GM12878 (cell line): Measurements from ENCODE around the gene USP36. TPM values are rescaled to one million over a fixed set of nuclear protein-coding genes. Genes with fewer than 3 reads are reported as not detected.
A peak's percentile ranks its signal among the peaks of the same experiment; 100 is the strongest.

Experiments
- ASH2L ChIP-seq: fragments of 300-600, 200-600 bp; sonication (generic); IDR thresholded peaks from 2 replicates; pipeline ENCODE4 v1.6.1; 2017; ENCODE audit warnings: low read depth, mild to moderate bottlenecking, borderline replicate concordance
- BCL11A ChIP-seq: IDR thresholded peaks from 2 replicates; pipeline ENCODE4 v1.6.1; 2011; ENCODE audit warnings: low read depth, low read length
- HDAC2 ChIP-seq: fragments of 200-600 bp; sonication (generic); IDR thresholded peaks from 2 replicates; pipeline ENCODE4 v1.6.1; 2017
- MLLT1 ChIP-seq: fragments of 450-650 bp; IDR thresholded peaks from 2 replicates; pipeline ENCODE4 v1.6.1; 2016; ENCODE audit warnings: mild to moderate bottlenecking
- MYB ChIP-seq: fragments of 150-350 bp; IDR thresholded peaks from 2 replicates; pipeline ENCODE4 v1.6.1; 2014; ENCODE audit warnings: mild to moderate bottlenecking, low read depth, low read length, borderline replicate concordance
- NFXL1 ChIP-seq: fragments of 450-650 bp; IDR thresholded peaks from 2 replicates; pipeline ENCODE4 v1.6.1; 2017; ENCODE audit warnings: antibody characterized with exemption, mild to moderate bottlenecking, borderline replicate concordance
- NR2C2 ChIP-seq: IDR thresholded peaks from 2 replicates; pipeline ENCODE4 v1.6.1; 2011; ENCODE audit warnings: borderline replicate concordance, low read depth; ENCODE audit not compliant: control insufficient read depth, insufficient read length
- POLR2A ChIP-seq: IDR thresholded peaks from 2 replicates; pipeline ENCODE4 v1.6.1; 2011; ENCODE audit warnings: low read depth, mild to moderate bottlenecking, low read length
- RB1 ChIP-seq: fragments of 450-650 bp; formaldehyde crosslinking; IDR thresholded peaks from 2 replicates; pipeline ENCODE4 v1.6.1; 2017; ENCODE audit warnings: mild to moderate bottlenecking, borderline replicate concordance
- RBBP5 ChIP-seq: fragments of 200-600 bp; sonication (generic); conservative IDR thresholded peaks from 2 replicates; pipeline ENCODE4 v1.6.1; 2016
- SMC3 ChIP-seq: IDR thresholded peaks from 2 replicates; pipeline ENCODE4 v1.6.1; 2011; ENCODE audit warnings: low read length, improper control_type of control experiment, borderline replicate concordance
- STAT3 ChIP-seq: IDR thresholded peaks from 2 replicates; pipeline ENCODE4 v1.6.1; 2011; ENCODE audit warnings: low read depth, low read length, improper control_type of control experiment
- USF2 ChIP-seq: IDR thresholded peaks from 2 replicates; pipeline ENCODE4 v1.6.1; 2011; ENCODE audit warnings: low read depth, low read length, improper control_type of control experiment, borderline replicate concordance
- ZNF384 ChIP-seq: IDR thresholded peaks from 2 replicates; pipeline ENCODE4 v1.6.1; 2012; ENCODE audit warnings: low read depth, mild to moderate bottlenecking, low read length, improper control_type of control experiment, borderline replicate concordance
- polyA plus RNA-seq, 11 experiments: library from polyadenylated mRNA; depleted of rRNA in 4 of 11; unstranded in 6 of 11; stranded (reverse) in 5 of 11; fragments of >200 nt; fragmentation: Nextera tagmentation in 4 of 11; fragmentation: Illumina TruSeq in 1 of 11; extraction: Ambion mirVana in 4 of 11; extraction: Trizol in 1 of 11; gene quantifications; 1 replicate in 1 of 11; 2 replicates in 10 of 11; pipeline versions ENCODE4 v1.2.1 to v1.2.3, GENCODE V29; 2011 to 2016; ENCODE audit warnings: inconsistent platforms in 2 of 11, missing spikeins in 2 of 11, low read depth in 1 of 11
- total RNA-seq, 4 experiments: library from RNA; depleted of rRNA in 3 of 4; stranded (reverse); fragments of >200 nt in 3 of 4; fragmentation: Illumina TruSeq in 1 of 4; extraction: Trizol in 1 of 4; gene quantifications; 2 replicates each; pipeline versions ENCODE4 v1.2.1 to v1.2.3, GENCODE V29; 2013 to 2021
- TF ChIP-seq, protein P1 (sequence below): fragments of 450-650 bp; IDR thresholded peaks from 2 replicates; pipeline ENCODE4 v1.6.1; 2017; ENCODE audit warnings: antibody characterized with exemption, mild to moderate bottlenecking, moderate library complexity
- TF ChIP-seq, protein P2 (sequence below): fragments of 450-650 bp; IDR thresholded peaks from 2 replicates; pipeline ENCODE4 v1.6.1; 2017; ENCODE audit warnings: mild to moderate bottlenecking, moderate library complexity
- TF ChIP-seq, protein P3 (sequence below): IDR thresholded peaks from 2 replicates; pipeline ENCODE4 v1.6.1; 2012; ENCODE audit warnings: low read depth, low read length, improper control_type of control experiment
- TF ChIP-seq, protein P4 (sequence below), 3 experiments: IDR thresholded peaks in 2 of 3; conservative IDR thresholded peaks in 1 of 3; 2 replicates each; pipeline ENCODE4 v1.5.1; 2011; ENCODE audit warnings: low read depth in 3 of 3, low read length in 3 of 3, mild to moderate bottlenecking in 3 of 3, control low read depth in 2 of 3, moderate library complexity in 2 of 3, inconsistent platforms in 1 of 3, mixed read lengths in 1 of 3; ENCODE audit not compliant: control insufficient read depth in 2 of 3, insufficient read depth in 1 of 3; ENCODE audit errors: extremely low read depth in 1 of 3

The USP36 gene
- total and polyA plus RNA-seq, 10 of the 15 experiments (the other 5 are each of a cell fraction or from before 2014, with no cell fraction given): 7.2 to 65.7 (median 33.6) TPM

DNA sequence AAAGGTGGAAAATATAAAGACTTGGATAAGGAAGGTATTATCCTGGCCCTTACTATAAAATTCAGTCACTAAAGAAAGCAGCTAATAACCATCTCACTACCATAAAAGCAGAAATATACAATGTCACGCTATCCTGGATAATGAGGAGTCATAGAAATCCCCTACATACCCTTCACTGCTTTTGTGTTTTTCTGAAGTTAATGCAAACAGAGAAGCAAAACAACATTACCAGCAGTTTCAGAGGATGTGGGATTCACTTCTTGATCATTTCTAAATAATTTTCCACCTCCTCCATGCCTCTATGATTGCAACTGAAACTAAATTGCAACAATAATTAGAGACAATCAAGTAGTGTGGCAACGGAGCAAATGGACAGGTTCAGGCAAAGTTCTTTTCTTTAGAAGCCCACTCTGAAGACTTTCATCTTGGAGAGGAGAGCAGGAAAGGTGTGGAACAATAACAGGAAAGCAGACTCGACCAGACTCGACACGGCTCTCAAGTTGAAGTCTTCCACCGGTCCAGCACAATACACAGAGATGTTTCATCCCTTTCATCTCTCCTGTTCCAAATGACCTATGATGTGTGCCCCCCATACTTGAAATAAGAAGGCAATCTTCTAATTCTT lies 68.7 kb downstream of the USP36 start (continued):
- TF ChIP-seq, protein P1, sequence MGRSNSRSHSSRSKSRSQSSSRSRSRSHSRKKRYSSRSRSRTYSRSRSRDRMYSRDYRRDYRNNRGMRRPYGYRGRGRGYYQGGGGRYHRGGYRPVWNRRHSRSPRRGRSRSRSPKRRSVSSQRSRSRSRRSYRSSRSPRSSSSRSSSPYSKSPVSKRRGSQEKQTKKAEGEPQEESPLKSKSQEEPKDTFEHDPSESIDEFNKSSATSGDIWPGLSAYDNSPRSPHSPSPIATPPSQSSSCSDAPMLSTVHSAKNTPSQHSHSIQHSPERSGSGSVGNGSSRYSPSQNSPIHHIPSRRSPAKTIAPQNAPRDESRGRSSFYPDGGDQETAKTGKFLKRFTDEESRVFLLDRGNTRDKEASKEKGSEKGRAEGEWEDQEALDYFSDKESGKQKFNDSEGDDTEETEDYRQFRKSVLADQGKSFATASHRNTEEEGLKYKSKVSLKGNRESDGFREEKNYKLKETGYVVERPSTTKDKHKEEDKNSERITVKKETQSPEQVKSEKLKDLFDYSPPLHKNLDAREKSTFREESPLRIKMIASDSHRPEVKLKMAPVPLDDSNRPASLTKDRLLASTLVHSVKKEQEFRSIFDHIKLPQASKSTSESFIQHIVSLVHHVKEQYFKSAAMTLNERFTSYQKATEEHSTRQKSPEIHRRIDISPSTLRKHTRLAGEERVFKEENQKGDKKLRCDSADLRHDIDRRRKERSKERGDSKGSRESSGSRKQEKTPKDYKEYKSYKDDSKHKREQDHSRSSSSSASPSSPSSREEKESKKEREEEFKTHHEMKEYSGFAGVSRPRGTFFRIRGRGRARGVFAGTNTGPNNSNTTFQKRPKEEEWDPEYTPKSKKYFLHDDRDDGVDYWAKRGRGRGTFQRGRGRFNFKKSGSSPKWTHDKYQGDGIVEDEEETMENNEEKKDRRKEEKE: no peak
- no peak for TF ChIP-seq ASH2L
- TF ChIP-seq, protein P2, sequence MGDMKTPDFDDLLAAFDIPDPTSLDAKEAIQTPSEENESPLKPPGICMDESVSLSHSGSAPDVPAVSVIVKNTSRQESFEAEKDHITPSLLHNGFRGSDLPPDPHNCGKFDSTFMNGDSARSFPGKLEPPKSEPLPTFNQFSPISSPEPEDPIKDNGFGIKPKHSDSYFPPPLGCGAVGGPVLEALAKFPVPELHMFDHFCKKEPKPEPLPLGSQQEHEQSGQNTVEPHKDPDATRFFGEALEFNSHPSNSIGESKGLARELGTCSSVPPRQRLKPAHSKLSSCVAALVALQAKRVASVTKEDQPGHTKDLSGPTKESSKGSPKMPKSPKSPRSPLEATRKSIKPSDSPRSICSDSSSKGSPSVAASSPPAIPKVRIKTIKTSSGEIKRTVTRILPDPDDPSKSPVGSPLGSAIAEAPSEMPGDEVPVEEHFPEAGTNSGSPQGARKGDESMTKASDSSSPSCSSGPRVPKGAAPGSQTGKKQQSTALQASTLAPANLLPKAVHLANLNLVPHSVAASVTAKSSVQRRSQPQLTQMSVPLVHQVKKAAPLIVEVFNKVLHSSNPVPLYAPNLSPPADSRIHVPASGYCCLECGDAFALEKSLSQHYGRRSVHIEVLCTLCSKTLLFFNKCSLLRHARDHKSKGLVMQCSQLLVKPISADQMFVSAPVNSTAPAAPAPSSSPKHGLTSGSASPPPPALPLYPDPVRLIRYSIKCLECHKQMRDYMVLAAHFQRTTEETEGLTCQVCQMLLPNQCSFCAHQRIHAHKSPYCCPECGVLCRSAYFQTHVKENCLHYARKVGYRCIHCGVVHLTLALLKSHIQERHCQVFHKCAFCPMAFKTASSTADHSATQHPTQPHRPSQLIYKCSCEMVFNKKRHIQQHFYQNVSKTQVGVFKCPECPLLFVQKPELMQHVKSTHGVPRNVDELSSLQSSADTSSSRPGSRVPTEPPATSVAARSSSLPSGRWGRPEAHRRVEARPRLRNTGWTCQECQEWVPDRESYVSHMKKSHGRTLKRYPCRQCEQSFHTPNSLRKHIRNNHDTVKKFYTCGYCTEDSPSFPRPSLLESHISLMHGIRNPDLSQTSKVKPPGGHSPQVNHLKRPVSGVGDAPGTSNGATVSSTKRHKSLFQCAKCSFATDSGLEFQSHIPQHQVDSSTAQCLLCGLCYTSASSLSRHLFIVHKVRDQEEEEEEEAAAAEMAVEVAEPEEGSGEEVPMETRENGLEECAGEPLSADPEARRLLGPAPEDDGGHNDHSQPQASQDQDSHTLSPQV: no peak
- no peak for TF ChIP-seq NFXL1
- TF ChIP-seq BCL11A: peak; percentile 87
- TF ChIP-seq STAT3: peak; percentile 84; the same call in 1 of the 2 replicates
- TF ChIP-seq MLLT1: no peak
- TF ChIP-seq, protein P3, sequence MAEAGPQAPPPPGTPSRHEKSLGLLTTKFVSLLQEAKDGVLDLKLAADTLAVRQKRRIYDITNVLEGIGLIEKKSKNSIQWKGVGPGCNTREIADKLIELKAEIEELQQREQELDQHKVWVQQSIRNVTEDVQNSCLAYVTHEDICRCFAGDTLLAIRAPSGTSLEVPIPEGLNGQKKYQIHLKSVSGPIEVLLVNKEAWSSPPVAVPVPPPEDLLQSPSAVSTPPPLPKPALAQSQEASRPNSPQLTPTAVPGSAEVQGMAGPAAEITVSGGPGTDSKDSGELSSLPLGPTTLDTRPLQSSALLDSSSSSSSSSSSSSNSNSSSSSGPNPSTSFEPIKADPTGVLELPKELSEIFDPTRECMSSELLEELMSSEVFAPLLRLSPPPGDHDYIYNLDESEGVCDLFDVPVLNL: no peak
- TF ChIP-seq ZNF384: no peak
- TF ChIP-seq HDAC2: no peak
- TF ChIP-seq, protein P4, sequence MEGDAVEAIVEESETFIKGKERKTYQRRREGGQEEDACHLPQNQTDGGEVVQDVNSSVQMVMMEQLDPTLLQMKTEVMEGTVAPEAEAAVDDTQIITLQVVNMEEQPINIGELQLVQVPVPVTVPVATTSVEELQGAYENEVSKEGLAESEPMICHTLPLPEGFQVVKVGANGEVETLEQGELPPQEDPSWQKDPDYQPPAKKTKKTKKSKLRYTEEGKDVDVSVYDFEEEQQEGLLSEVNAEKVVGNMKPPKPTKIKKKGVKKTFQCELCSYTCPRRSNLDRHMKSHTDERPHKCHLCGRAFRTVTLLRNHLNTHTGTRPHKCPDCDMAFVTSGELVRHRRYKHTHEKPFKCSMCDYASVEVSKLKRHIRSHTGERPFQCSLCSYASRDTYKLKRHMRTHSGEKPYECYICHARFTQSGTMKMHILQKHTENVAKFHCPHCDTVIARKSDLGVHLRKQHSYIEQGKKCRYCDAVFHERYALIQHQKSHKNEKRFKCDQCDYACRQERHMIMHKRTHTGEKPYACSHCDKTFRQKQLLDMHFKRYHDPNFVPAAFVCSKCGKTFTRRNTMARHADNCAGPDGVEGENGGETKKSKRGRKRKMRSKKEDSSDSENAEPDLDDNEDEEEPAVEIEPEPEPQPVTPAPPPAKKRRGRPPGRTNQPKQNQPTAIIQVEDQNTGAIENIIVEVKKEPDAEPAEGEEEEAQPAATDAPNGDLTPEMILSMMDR (IDR thresholded peaks at IDR 0.05 in 2 of 3, conservative IDR thresholded peaks at IDR 0.05 in 1 of 3; ENCODE audit: control insufficient read depth in 2 of 3, extremely low read depth in 1 of 3, insufficient read depth in 1 of 3, low read depth in 3 of 3, low read length in 3 of 3): no peak
- no peak for TF ChIP-seq NR2C2
- no peak for TF ChIP-seq RB1
- TF ChIP-seq RBBP5: no peak
- no peak for TF ChIP-seq POLR2A
- TF ChIP-seq MYB: no peak
- TF ChIP-seq USF2: no peak
- no peak for TF ChIP-seq SMC3
